DMS 273 (cell line): ENCODE measurements around the gene CFAP77.
A peak's percentile ranks its signal among the peaks of the same experiment; 100 is the strongest.

Experiments used
- DNase-seq: peaks from one replicate; lab custom pipeline; 2025; ENCODE audit not compliant: unreplicated experiment; lab: John Stamatoyannopoulos, UW

The CFAP77 gene

DNA sequence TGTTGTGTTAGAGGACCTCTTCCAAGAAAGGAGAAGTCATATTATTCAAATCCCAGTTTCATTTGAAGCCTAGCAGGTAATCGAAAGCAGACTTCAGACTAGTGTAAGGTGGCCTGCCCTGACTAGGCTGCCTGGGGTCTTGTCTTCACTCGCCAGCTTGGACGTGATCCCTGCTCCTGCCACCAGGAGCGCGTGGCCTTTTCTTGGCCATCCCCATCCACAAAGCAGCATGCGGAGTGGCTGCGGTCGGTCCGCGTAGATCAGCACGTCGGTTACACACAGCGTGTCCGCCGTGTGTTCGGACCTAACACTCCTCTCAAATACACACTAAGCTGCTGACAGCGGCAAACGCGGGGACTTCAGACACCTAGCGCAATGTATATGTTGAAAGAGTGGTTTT is 37.3 kb downstream of the CFAP77 start:
- peak; percentile 9 for DNase-seq

DNA sequence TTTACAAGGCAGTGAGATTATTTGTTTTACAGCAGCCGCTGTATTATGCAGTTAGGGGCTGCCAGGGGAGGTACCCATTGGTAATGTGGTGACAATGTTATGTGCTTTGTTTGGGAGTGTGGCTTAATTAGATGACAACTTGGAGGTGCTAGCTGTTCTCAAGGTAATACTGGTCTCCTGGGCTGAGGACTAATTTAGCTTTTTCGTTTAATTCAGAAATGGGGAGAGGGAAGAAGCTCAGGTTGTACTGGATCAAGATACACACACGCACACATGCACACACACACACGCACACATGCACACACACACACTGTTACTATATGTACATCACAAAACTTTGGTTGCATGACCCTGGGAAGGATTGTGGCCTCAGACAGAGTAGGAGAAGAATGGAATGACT is 37.9 kb downstream of the CFAP77 start:
- no peak for DNase-seq

DNA sequence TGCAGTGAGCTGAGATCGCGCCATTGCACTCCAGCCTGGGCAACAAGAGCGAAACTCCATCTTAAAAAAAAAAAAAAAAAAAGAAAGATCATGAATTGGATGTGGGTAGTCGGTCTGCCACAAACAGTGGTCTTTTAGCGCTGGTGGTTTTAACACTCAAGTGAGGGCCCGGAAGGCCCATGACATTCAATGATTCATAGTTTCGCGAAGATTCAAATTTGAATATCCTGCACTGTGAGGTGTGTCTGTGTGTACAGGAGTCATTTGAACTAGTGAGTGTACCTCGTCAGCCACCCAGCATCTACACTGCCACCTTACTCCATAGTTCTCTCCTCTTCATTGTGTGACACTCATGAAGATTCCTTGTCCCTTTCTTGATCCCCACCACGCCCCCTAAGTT is 41.3 kb downstream of the CFAP77 start:
- no peak for DNase-seq

DNA sequence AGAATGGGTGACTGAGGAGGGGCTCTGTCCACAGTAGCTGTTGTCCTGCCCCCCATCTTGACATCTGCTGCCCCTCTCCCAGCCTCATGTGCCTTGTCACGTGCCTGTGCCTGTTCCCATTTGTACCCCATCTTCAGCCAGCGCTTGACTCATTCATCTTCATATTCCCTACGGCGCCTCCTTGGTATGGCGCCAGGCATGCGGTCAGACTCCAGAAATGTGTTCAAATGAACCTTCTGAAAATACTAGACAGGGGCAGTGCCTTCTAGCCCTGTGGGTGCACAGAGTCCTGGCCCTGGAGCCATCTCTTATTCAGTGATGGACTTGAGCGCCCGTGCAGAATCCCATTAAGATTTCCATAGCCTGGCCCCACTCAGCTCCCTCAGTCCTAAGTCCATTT is 46.2 kb downstream of the CFAP77 start:
- DNase-seq = no peak

DNA sequence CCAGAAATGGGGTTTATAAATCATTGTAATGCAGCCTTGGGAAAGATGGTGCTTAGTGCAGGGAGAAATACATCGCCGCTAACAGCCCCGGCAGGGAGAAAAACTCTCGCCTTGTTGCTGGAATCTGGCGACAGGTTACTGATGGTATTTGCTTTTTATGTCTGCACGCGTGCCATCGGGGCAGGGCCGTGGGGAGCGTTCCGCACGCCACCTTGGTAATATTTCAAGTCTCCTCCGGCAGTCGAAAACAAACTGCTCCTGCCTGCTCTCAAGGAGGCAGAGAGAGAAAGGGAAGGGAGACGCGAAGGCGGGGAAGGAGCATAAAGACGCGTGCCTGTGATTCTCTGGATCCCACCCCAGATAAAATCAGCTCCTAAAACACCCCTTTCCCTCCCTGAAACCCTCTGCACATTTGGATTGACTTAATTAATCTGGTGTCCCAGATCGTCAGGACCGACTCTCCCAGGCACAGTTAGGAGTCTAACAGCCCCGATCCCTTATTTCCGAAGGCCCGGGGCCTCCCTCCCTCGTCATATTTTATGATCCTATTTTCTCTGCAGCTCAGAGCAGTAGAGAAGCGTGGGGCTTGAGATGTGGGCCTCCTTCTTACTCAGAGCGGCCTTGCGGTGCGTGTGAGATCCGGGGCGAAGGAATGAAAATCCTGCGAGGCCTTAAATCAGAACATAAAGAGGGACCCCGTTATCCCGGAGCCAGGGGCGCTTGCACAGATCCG is 47.7 kb downstream of the CFAP77 start:
- no peak for DNase-seq

DNA sequence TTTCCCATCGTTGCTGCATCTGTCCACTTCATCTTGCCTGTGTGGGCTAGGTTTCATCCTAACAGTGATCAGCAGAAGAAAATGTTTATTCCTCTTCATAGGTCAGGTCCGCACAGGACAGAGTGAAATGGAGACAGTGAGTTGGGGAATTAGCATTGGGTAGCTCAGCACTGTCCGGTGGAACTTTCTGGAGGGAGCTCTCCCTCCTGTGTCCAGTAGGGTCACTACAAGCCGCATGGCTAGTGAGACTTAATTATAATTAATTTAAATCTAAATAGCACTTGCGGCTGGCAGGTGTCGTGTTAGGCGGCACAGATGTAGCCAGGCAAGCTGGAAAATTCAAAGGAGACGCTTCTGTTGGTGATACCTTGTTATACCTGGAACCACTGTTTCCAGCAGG is 48.4 kb downstream of the CFAP77 start:
- no peak for DNase-seq

DNA sequence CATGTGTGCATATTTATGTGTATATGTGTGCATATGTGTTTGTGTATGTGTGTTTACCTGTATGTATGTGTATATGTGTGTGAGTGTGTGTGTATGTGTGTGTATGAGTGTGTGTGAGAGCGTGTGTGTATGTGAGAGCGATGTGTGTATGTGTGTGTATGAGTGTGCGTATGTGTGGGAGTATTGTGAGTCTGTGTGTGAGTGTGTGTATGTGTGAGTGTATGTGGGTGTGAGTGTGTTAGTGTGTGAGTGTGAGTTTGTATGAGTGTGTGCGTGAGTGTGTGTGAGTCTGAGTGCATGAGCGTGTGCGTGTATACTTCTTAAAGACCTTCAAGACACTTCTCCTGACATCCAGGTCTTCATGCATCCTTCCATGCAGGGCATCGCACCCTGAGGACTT is 49.6 kb downstream of the CFAP77 start:
- DNase-seq = no peak

DNA sequence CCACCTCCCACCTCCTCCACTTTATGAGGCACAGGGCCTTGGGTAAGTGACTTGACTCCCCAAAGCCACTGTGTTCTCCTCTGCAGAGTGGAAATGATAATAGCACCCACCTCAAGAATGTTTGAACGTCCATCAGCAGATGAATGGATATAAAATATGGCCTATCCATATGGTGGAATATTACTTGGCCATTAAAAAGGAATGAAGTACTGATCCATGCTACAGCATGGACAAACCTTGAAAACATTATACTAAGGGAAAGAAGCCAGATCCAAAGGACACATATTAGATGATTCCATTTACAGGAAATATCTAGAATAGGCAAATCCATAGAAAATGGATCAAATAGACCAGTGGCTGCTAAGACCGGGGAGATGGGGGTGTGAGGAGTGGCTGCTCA is 50.2 kb downstream of the CFAP77 start:
- no peak for DNase-seq

DNA sequence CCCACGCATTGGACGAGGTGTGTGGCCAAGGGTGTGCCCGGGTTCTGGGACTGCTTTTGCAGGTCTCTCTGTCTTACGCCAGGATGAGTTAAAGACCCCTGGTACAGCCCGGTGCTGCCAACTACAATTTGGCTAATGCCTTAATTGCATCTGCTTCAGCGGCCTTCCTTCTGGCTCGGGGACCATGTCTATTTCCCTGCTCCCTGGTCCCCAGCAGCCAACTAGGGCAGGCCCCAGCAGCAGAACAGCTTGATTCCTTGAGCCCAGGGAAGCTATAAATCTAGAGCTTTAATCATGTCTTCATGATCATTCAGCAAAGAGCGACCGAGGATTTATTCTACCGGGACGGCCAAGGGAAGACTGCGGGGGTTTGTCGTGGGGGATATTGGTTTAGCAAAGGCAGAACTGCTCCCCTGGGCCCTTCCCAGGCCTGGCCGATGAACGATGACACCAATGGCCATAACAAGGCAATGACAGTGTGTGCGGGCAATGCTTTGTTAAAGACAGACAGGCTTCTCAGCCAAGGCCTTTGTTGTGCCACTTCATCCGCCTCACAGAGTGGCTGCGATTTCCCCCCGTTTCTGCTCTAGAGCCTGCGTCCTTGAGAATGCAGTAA is 51.4 kb downstream of the CFAP77 start:
- DNase-seq = no peak

DNA sequence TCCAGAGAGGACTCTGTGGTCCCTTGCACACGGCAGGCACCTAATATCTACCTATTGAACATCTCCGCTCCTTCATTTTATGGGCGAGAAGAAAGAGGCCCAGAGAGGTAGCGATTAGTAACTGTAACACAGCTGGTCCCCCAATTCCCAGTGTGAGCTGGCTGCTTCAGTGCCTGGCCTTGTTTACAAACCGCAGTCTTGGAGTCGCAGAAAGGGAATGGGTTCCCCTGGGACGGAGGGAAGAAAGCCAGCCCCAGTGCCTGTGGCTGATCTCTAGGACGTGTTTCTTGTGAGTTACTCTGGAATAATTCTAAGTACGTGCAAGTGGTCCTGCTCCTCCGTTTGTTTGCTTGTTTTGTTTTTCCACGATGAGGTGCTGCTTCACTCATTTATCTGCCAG is 52.0 kb downstream of the CFAP77 start:
- no peak for DNase-seq

DNA sequence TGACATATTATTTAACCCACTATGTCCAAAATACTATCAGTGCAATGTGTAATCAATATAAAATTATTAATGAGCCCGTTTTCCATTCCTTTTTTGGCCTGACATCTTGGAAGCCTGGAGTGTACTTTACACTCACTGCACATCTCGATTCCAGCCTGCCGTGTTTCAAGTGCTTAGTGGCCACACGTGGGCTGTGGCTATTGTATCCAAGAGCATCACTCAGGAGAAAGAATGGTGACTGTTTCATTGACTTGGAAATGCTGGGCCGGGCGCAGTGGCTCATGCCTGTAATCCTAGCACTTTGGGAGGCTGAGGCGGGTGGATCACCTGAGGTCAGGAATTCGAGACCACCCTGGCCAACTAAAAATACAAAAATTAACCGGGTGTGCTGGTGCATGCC is 54.5 kb downstream of the CFAP77 start:
- DNase-seq = no peak

DNA sequence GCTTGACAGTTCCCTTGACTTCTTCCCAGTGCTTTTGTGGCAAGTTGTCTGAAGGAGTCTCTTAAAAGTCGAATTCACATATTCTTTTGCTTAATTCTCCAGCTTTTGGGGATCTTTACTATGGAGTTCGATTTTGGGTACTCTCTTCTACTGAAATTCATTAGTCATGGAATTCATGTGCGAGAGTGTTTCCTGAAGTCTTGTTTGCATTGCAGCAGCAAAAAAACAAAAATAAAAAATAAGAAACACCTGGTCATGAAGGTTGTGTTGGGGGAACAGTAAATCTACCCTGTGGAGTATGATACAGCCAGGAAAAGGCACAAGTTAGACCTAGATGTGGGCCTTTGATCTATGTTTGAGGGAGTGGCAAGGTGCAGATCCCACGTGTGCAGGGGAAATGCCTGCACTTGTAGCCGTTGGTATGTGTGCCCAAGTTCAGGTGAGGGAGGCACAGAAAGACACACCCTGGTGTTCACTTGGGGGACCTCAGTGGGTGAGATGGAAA is 55.2 kb downstream of the CFAP77 start:
- DNase-seq = no peak

DNA sequence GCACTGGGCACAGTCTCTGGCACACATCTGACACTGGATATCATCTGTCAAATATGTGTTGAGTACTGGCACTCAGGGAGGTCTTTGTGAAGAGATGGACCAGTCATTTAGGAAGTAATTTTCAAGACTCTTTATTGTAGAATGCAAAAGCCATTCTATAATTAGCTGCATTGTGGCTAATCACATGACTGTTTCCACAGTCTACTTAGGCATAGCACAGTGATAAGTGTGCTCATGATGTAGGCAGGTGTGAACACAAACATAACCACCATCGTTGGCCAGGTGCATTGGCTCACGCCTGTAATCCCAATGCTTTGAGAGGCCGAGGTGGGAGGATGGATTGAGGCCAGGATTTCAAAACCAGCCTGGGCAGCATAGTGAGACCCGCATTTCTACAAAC is 62.2 kb downstream of the CFAP77 start:
- DNase-seq = no peak

DNA sequence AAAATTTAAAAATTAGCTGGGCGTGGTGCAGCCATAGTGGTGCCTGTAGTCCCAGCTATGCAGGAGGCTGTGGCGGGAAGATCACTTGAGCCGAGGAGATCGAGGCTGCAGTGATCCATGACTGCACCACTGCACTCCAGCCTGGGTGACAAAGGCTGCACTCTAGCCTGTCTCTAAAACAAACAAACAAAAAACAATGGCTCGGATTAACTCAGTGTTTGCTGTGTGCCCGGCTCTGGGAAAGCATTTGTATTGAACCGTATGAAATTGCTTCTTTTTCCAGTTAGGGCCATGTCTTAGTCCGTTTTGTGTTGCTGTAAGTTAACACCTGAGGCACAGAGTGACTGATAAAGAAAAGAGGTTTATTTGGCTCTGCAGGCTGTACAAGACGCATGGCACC is 62.6 kb downstream of the CFAP77 start:
- no peak for DNase-seq

DNA sequence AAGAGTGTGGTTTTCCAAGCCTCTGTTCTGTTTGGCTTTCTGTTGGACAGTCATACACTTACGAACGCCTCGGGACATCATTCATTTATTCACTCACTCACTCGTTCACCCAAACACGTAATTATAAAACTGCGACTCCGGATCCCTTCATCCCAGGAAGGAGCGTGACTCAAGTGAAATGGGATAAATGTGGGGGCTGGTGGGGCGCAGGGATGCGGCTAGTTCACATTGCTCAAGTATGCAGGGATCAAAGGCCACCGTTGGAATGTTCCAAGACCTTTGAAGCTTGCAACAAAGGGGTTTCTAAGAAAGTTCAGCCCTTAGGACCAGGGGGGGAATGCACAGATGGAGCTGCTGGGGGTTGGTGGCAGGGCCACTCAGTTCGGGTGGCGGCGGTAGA is 64.2 kb downstream of the CFAP77 start:
- no peak for DNase-seq

DNA sequence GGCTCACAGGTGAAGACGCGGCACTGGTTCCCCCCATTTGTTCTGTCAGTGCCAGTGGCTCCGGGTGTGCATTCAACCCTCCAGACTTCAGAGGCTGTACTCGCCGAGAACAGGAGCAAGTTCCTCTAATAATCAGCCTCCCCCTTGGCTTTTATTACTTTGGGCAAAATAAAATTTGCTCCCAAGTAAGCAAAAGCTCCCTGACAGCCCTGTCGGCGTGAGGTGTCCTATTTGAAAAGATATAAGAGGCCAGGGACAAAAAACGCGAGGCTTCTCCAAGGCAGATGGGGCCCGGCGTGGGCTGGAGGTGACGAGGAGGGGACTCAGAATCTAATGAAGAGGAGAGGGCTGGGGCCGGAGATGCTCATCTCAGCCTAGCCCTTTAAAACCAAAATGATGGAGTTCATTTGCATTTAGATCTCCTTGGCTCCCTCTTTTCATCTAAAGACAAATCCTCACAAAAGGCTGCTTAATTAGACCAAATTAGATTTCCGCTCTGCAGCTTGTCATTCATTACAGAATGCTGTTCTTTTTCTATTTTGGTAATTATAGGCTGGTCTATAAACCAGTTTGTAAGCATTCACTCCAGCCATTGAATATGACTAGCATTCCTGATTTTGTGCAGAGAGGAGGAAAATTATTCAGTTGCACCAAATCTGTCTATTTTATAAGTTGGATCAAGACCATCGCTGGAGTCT is 68.5 kb downstream of the CFAP77 start:
- no peak for DNase-seq

DNA sequence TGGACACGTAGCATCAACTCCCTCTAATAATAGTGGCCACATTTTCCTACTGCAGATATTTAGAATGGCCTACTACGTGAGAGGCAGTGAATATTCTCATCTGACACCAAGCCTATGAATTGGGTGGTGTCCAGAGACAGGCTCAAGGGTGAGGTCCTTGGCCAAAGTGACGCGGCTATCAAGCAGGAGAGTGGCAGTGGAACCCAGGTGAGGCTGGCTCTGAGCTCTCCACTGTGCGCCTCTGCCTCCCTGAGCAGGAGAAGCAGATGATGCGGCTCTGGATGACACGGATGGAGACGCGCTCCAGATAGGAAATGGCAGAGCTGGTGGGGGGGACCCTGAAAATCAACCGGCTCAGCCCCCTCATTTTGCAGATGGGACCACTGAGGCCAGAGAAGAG is 69.7 kb downstream of the CFAP77 start:
- no peak for DNase-seq

DNA sequence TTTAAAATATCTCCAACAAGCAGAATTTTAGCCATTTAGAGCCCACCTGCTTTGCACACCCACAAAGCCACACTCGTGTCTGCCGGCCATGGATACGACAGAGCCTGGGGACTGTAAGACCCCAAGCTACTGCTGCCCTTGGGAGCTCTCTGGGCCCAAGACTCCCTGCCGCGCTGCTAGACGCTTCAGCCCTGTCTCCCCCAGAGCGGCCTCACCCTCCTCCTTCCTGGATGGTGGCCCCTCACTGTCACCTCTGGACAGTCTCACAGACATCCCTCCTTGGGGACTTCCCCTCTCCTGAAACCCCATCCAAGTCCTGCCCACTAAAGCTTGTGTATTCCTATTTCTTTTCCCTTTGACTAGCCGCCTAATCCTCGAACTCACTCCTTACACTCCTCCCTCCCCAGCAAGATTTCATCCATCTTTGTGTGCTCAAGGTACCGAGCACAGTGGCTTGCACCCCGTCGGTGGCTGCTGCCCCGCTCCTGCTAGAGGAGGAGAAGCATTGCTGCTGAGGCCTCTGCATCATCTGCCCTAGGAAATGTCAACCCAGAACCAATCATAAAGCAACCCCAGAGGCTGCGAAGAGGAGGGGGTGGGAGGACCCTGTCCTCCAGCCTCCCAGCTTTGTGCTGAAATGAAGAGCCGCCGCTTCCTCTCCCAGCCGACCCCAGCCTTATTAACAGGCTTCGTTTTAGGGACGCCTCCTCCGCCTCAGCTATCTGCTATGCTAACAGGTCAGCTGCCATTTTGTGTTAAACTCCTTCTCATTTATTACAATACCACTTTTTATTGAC is 71.2 kb downstream of the CFAP77 start:
- no peak for DNase-seq

DNA sequence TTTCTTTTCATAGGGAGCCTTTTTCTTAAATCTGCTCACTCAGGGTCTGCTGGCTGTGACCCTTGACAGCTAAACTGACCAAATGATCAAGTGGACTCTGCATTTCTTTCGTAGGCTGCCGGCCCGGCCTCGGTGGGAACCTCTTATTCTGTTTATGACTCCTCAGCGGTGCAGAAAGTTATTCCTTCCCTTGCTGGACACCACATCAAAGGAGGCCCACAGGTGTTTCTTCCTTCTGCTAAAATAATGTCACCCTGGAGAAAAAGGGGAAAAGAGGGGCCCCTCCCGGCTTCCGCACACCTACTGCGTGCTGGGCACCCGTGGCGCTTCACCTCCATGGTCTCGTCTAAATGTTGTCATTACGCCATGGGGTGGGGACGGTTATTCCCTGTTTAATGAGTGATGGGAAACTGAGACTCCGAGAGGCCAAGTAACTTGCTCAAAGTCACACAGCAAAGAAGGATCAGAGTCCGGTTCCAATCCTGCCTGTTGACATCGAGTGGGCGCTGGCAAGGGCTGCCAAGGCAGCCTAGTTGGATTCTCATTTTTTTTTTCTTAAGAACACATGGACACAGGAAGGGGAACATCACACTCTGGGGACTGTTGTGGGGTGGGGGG is 72.3 kb downstream of the CFAP77 start:
- no peak for DNase-seq

DNA sequence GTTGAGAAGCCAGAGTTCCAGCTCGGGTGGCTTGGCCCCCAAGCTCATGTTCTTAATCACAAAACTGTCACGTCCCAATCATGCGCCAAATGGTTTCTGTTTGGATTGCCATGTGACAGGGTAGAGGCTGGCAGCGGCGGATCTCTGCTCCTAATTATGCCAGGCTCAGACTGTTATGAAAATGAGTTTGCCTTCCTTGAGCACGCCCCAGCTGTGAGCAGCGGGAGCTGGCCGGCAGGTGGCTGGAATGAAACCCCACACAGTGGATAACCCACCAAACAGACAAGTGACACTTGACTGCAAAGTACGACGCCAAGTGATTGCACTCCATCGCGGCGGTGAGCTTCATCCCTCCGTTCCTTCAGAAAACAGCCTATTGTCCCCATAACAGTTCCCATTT is 75.4 kb downstream of the CFAP77 start:
- peak; percentile 17 for DNase-seq

DNA sequence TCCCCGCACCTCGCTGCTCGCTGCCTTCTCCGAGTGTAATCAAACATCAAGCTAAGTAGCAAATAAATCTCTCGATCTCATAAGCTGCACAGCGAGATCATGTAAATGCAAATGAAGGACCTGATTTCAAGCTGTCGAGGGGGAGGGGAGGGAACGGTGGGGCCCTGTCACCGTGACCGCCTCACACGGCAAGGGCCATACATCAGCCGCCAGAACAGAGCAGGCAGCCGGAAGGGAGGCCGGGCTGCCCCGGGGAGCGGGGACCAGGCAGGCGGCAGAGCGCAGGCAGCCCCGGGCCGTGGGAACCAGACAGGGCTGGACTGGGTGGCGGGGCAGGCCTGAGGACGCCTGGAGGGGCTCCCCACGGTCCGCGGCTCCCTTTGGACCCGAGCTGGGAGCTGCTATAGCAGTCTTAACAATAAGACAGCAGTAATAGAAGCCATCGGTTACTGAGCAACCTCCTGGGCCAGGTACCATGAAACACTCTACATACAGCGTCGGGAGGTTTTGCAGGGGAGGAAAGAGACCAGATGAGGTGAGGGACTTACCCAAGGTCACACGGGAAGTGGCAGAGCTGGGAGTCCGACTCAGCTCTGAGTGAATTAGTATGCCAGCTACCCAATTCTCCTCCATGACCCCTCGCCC is 76.8 kb downstream of the CFAP77 start:
- no peak for DNase-seq
